Right renal pelvis (tissue), 4 donors: ENCODE results near the gene RPL22. TPM values are rescaled to one million over a fixed set of nuclear protein-coding genes. Genes with fewer than 3 reads are reported as not detected.
A peak's percentile ranks its signal among the peaks of the same experiment; 100 is the strongest.

Experiments used
- DNase-seq, 4 donors: peaks; one replicate each; pipeline ENCODE4 v3.0.0-alpha.2; 2013; ENCODE audit warnings: low read depth in 4 of 4, low spot score in 3 of 4, missing footprints in 1 of 4
- polyA plus RNA-seq, 4 donors: library from polyadenylated mRNA; unstranded; fragments of 120-200 nt; gene quantifications; one replicate each; pipeline ENCODE4 v1.2.1, GENCODE V29; 2013; ENCODE audit not compliant: insufficient read length in 4 of 4

The RPL22 gene
- polyA plus RNA-seq: 100 to 1,000 TPM; 534 to 695 (median 662) TPM

GRCh38 chr1:6199298-6200187, at the start of gene RPL22:
Gene RPL22 (minus strand): TSS chr1:6199595. CDS start chr1:6199573, 22 bp downstream.
- peak; percentile 93 to 99 (median 98) for DNase-seq

GRCh38 chr1:6248161-6248776, 48.9 kb upstream of the RPL22 start:
- DNase-seq: no peak

- DNase-seq: no peak
Measured at GRCh38 chr1:6247651-6248050, 48.3 kb upstream of the RPL22 start.

- DNase-seq: peak in 3 of 4 donors; percentile 70 to 74 (median 72)
Measured at GRCh38 chr1:6246497-6247467, 47.4 kb upstream of the RPL22 start.

GRCh38 chr1:6245869-6246496, 46.6 kb upstream of the RPL22 start:
- no peak for DNase-seq

GRCh38 chr1:6245086-6245868, 45.9 kb upstream of the RPL22 start:
- DNase-seq: peak in 3 of 4 donors; percentile 69 to 84 (median 75)

GRCh38 chr1:6244401-6245049, 45.1 kb upstream of the RPL22 start:
- no peak for DNase-seq

- no peak for DNase-seq
Measured at GRCh38 chr1:6243993-6244392, 44.6 kb upstream of the RPL22 start, which contains the start of gene HES3. Gene HES3 (plus strand): TSS chr1:6244179. CDS start chr1:6244366, 187 bp downstream.

GRCh38 chr1:6243053-6243834, 43.8 kb upstream of the RPL22 start:
- DNase-seq: no peak

GRCh38 chr1:6241887-6242740, 42.7 kb upstream of the RPL22 start:
- DNase-seq: no peak

- no peak for DNase-seq
Measured at GRCh38 chr1:6241107-6241886, 41.9 kb upstream of the RPL22 start.

GRCh38 chr1:6239950-6240768, 40.8 kb upstream of the RPL22 start:
- no peak for DNase-seq

- DNase-seq: no peak
Measured at GRCh38 chr1:6239213-6239752, 39.9 kb upstream of the RPL22 start.

- DNase-seq: no peak
Measured at GRCh38 chr1:6237093-6237492, 37.7 kb upstream of the RPL22 start.

GRCh38 chr1:6235296-6235677, 35.9 kb upstream of the RPL22 start:
- DNase-seq: no peak
